Gastroesophageal sphincter (tissue), 4 donors: Measurements from ENCODE around the gene BANP. TPM values are rescaled to one million over a fixed set of nuclear protein-coding genes. Genes with fewer than 3 reads are reported as not detected.
"Not testable (repeated sequence)": the region's sequence is repeated elsewhere in the genome, so short reads cannot be mapped to it uniquely, and the experiment has no call there.

ENCODE experiments used
- ATAC-seq: fragments of 150-250 bp; one replicate; pipeline ENCODE4 v1.9.1; 2016; ENCODE audit warnings: mild to moderate bottlenecking, moderate library complexity
- H3K27ac ChIP-seq, 4 donors: fragments of 200-600 bp; sonication (generic) in 3 of 4; 1 replicate in 3 of 4; 2 replicates in 1 of 4; pipeline ENCODE4 v1.5.1; 2016 to 2019
- H3K27me3 ChIP-seq: fragments of 200-600 bp; sonication (generic); one replicate; pipeline ENCODE4 v1.5.1; 2019
- H3K36me3 ChIP-seq, 2 donors: fragments of 200-600 bp; sonication (generic); one replicate each; pipeline ENCODE4 v1.5.1; 2019; ENCODE audit warnings: control low read depth in 1 of 2
- H3K4me1 ChIP-seq, 3 donors: fragments of 200-600 bp; sonication (generic); 1 replicate in 2 of 3; 2 replicates in 1 of 3; pipeline ENCODE4 v1.5.1; 2016 to 2019; ENCODE audit warnings: control low read depth in 2 of 3
- H3K4me3 ChIP-seq, 2 donors: fragments of 200-600 bp; sonication (generic); one replicate each; pipeline ENCODE4 v1.5.1; 2019; ENCODE audit warnings: mild to moderate bottlenecking in 1 of 2, moderate library complexity in 1 of 2
- H3K9me3 ChIP-seq, 3 donors: fragments of 200-600 bp; sonication (generic); one replicate each; pipeline ENCODE4 v1.5.1; 2017 to 2019; ENCODE audit warnings: control low read depth in 2 of 3
- EP300 ChIP-seq: sonication (generic); formaldehyde crosslinking; IDR thresholded peaks from one replicate; pipeline ENCODE4 v1.6.1; 2017; ENCODE audit warnings: antibody characterized with exemption, mild to moderate bottlenecking
- POLR2A ChIP-seq, 2 donors: fragments of 450-650 bp; IDR thresholded peaks; one replicate each; pipeline ENCODE4 v1.6.1; 2017; ENCODE audit warnings: antibody characterized with exemption in 2 of 2, mild to moderate bottlenecking in 2 of 2, moderate library complexity in 1 of 2
- POLR2AphosphoS5 ChIP-seq: sonication (generic); formaldehyde crosslinking; IDR thresholded peaks from one replicate; pipeline ENCODE4 v1.6.1; 2017; ENCODE audit warnings: antibody characterized with exemption
- whole genome bisulfite sequencing, 2 donors: methylation state at CpG; one replicate each; pipeline ENCODE4 v1.1.5; 2018; ENCODE audit warnings: low coverage in 1 of 2; 5-methylcytosine and 5-hydroxymethylcytosine counted together
- total RNA-seq, 4 donors: library from RNA; depleted of rRNA; stranded (reverse); fragments of >200 nt; gene quantifications; one replicate each; pipeline ENCODE4 v1.1.0, GENCODE V29; 2016
- TF ChIP-seq, protein P1 (sequence below), 4 experiments: fragments of 200-600 bp in 2 of 4; fragments of 450-650 bp in 2 of 4; sonication (generic) in 1 of 4; IDR thresholded peaks; one replicate each; pipeline ENCODE4 v1.5.1; 2017 to 2019; ENCODE audit warnings: antibody characterized with exemption in 4 of 4, mild to moderate bottlenecking in 2 of 4, moderate library complexity in 2 of 4

BANP gene
- total RNA-seq, 4 donors from 2014 or later, result 17.1 to 33.1 (median 24.2) TPM

DNA sequence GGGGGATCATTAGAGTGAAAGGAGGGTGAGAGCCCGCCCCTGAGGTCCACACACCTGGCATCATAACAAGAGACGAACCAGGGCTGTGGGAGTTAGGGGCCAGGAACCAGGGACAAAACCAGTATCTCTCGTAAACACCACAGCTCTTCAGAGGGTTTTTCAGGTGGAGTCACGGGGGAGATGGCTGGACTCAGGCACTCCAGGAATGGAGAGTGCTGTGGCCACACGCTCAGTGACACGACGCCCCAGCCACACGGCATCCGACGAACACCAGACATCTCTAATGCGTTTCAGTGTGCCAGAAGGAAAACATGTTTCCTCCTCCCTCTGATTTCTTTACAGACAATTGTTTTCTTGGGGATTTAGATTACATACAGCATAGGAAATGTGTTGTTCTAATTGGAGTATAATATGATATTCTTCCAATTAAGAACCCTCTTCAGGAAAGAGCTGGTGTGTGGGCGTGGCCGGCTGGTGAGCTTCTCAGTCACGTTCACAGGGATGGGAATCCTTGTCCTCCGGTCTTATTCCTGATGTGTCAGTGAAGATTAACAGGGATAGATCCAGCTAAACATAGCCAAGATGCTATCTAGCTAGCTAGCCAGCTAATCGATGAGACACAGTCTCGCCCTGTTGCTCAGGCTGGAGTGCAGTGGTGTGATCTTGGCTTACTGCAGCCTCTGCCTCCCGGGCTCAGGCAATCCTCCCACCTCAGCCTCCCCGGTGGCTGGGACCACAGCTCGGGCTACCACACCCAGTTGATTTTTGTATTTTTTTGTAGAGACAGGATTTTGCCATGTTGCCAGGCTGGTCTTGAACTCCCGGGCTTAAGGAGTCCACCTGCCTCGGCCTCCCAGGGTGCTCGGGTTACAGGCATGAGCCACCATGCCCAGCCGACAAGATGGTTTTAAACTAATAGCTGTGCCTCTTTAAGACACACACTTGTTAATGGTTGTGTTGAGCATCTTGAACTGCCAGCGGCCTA is 98.6 kb downstream of the BANP start:
- 86 to 93% methylated on average over 11 to 20 of the region's 25 CpGs for whole genome bisulfite sequencing, 2 donors
- H3K27me3 ChIP-seq, result no peaks in the 10 kb centered on the region
- TF ChIP-seq, protein P1, sequence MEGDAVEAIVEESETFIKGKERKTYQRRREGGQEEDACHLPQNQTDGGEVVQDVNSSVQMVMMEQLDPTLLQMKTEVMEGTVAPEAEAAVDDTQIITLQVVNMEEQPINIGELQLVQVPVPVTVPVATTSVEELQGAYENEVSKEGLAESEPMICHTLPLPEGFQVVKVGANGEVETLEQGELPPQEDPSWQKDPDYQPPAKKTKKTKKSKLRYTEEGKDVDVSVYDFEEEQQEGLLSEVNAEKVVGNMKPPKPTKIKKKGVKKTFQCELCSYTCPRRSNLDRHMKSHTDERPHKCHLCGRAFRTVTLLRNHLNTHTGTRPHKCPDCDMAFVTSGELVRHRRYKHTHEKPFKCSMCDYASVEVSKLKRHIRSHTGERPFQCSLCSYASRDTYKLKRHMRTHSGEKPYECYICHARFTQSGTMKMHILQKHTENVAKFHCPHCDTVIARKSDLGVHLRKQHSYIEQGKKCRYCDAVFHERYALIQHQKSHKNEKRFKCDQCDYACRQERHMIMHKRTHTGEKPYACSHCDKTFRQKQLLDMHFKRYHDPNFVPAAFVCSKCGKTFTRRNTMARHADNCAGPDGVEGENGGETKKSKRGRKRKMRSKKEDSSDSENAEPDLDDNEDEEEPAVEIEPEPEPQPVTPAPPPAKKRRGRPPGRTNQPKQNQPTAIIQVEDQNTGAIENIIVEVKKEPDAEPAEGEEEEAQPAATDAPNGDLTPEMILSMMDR (IDR thresholded peaks at IDR 0.05), result no peak
- no peak for TF ChIP-seq POLR2A (IDR thresholded peaks at IDR 0.05)
- no peak for TF ChIP-seq EP300
- TF ChIP-seq POLR2AphosphoS5, result no peak
- no peak for ATAC-seq
- H3K4me3 ChIP-seq, result no peak overlapping the region
- H3K4me1 ChIP-seq, result no peaks in the 10 kb centered on the region
- no peaks in the 10 kb centered on the region for H3K9me3 ChIP-seq
- peaks cover 0 to 62% of the 10 kb centered on the region in 2 donors for H3K36me3 ChIP-seq
- H3K27ac ChIP-seq, result no peak overlapping the region

DNA sequence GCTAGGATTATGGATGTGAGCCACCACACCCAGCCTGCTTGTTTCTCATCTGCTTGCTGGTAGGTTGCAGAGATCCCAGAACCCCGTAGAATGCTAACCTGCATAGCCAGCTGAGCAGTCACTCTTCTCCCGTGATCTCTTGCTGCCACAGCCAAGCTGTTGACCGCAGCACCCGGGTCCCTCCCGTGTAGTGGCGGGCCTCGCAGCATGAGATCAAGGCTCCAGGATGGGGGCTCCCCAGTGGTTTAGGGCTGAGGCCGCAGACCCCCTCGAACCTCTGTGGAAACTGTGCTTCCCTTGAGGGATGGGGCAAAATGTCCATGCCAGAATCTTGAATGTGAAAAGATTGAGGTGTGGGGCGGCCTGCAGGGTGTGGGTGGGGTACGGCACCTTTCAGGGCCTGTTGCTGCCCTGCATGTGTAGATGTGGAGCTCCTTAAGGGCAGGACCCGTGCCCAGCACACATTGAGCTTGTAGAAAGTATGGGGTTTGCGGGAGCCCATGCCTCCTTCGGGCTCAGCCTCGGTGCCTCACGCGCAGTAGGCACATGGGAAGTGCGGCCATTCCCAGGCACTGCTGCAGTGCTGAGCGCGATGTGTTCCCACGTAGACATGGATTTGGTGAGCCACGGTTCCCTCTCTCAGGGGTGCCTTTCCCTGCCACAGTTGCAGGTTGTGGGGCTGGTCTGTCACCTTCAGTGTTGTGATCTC is 99.9 kb downstream of the BANP start:
- Histone ChIP-seq H3K4me3 (no peak overlapping the region), H3K9me3 (no peaks in the 10 kb centered on the region), H3K36me3 (peaks cover 0 to 60% of the 10 kb centered on the region in 2 donors), H3K27me3 (no peaks in the 10 kb centered on the region), H3K27ac (no peak overlapping the region), H3K4me1 (no peaks in the 10 kb centered on the region)
- no peak for ATAC-seq
- no peak for TF ChIP-seq POLR2AphosphoS5
- TF ChIP-seq, protein P1 (IDR thresholded peaks at IDR 0.05), result no peak
- TF ChIP-seq POLR2A (IDR thresholded peaks at IDR 0.05), result no peak
- no peak for TF ChIP-seq EP300
- WGBS, 2 donors, result 92 to 100% methylated on average over 1 to 4 of the region's 22 CpGs

DNA sequence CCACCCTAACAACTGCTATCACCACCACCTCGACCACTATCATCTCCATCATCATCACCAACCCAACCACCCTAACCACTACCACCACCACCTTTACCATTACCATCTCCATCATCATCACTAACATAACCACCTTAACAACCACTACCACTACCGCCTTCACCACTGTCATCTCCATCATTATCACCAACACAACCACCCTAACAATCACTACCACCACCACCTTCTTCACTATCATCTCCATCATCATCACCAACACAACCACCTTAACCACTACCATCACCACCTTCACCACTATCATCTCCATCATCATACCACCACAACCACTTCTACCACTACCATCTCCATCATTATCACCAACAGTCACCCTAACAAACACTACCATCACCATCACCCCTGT is 101.4 kb downstream of the BANP start:
- 58 to 63% methylated on average over 2 of the region's 2 CpGs for WGBS, 2 donors
- Histone ChIP-seq H3K27me3 (no peaks in the 10 kb centered on the region), H3K27ac (no peak overlapping the region), H3K9me3 (no peaks in the 10 kb centered on the region), H3K36me3 (peaks cover 0 to 69% of the 10 kb centered on the region in 2 donors), H3K4me3 (no peak overlapping the region), H3K4me1 (no peaks in the 10 kb centered on the region)
- TF ChIP-seq POLR2A (IDR thresholded peaks at IDR 0.05), result no peak
- no peak for TF ChIP-seq EP300
- TF ChIP-seq, protein P1 (IDR thresholded peaks at IDR 0.05), result no peak
- no peak for TF ChIP-seq POLR2AphosphoS5
- no peak for ATAC-seq

DNA sequence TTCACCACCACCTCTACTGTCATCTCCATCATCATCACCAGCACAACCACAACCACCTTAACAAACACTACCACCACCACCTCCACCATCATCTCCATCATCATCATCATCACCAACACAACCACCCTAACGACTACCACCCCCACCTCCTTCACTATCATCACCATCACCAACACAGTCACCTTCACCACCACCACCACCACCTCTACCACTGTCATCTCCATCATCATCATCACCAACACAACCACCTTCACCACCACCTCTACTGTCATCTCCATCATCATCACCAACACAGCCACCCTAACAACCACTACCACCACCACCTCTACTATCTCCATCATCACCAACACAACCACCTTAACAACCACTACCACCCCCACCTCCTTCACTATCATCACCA is 102.2 kb downstream of the BANP start:
- H3K9me3 ChIP-seq, H3K4me3 ChIP-seq, H3K27ac ChIP-seq, H3K4me1 ChIP-seq, ATAC-seq, H3K27me3 ChIP-seq: not testable (repeated sequence)
- H3K36me3 ChIP-seq, result peaks cover 0 to 65% of the 10 kb centered on the region in 2 donors
- WGBS, 2 donors, result 100% methylated on average over 1 of the region's 1 CpG; no CpG with 5 or more reads in 1 of the 2 donors

DNA sequence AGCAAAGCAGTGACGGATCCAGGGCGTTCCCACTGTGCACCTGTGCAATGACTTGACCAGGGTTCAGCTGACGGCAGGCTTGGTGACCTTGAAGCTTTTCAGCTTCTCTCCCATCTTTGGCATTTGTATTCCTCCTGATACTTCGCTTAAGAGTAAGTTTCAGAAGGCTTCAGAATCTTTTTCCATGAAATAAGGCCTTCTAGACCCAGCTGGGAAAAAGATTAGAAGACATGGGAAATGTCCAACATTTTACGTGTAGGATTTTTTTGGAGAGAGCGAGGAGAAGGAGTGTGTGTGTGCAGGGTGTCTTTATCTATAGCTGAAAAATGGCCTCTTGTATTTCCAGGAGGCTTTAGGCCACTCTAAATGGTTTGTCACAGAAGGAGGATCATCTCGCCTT is 104.1 kb downstream of the BANP start:
- Histone ChIP-seq H3K36me3 (peaks cover 0 to 63% of the 10 kb centered on the region in 2 donors), H3K9me3 (no peaks in the 10 kb centered on the region), H3K4me1 (no peaks in the 10 kb centered on the region), H3K4me3 (no peak overlapping the region), H3K27ac (no peak overlapping the region), H3K27me3 (no peaks in the 10 kb centered on the region)
- TF ChIP-seq, protein P1 (IDR thresholded peaks at IDR 0.05), result no peak
- TF ChIP-seq POLR2A (IDR thresholded peaks at IDR 0.05) (no peak), POLR2AphosphoS5 (no peak), EP300 (no peak)
- no peak for ATAC-seq
- WGBS, 2 donors, result 93 to 97% methylated on average over 6 to 7 of the region's 7 CpGs
